PC-9 (cell line): ENCODE results near the gene SP6.

Experiments used
- CTCF ChIP-seq: fragments of 200-600 bp; sonication (generic); conservative IDR thresholded peaks from 2 replicates; pipeline ENCODE4 v1.6.1; 2017; ENCODE audit warnings: mixed run types, antibody characterized with exemption, mild to moderate bottlenecking, moderate library complexity
- EZH2 ChIP-seq: fragments of 200-600 bp; sonication (generic); IDR thresholded peaks from 2 replicates; pipeline ENCODE4 v1.8.0; 2017; ENCODE audit warnings: antibody characterized with exemption, low read depth

- TF ChIP-seq CTCF, result no peak
- TF ChIP-seq EZH2, result no peak
Measured at GRCh38 chr17:47860386-47860785, 9.4 kb upstream of the SP6 start.
